Right ventricle myocardium inferior (tissue), 1 donor: ENCODE data around the gene IRF3. TPM values are rescaled to one million over a fixed set of nuclear protein-coding genes. Genes with fewer than 3 reads are reported as not detected.

Experiments used
- ATAC-seq: fragments of 200-7000 bp; cut with Tn5 transposase; one replicate; pipeline ENCODE4 v1.9.1; 2020; ENCODE audit warnings: mild to moderate bottlenecking, moderate library complexity
- DNase-seq: peaks from one replicate; pipeline ENCODE4 v3.0.0; 2021; ENCODE audit errors: missing footprints
- intact Hi-C: fragments of 100-400 bp; cut with DNase I; formaldehyde crosslinking; loops from one replicate; pipeline ENCODE4 v1.11.0; 2022
- total RNA-seq: library from RNA; stranded (reverse); fragmentation: NEBNext Ultra II Directional; extraction: Animal tissue kit (Norgen Biotek cat#: 25700); gene quantifications from one replicate; pipeline ENCODE4 v1.2.1, GENCODE V29; 2021
- donor health status: DM: no; HTN: yes; CAD: no; lungs with severe emphysema.

IRF3 gene
- total RNA-seq, 1 donor from 2014 or later = 36.4 TPM

GRCh38 chr19:49654581-49654980, 11.1 kb downstream of the IRF3 start:
- intact Hi-C loops = no loop called here
- ATAC-seq = no peak
- peak; percentile 31 for DNase-seq

- peak; percentile 21 for DNase-seq
Observed at GRCh38 chr19:49653466-49653806, 12.2 kb downstream of the IRF3 start.

GRCh38 chr19:49652551-49653465, 12.8 kb downstream of the IRF3 start:
- ATAC-seq = no peak
- peak; percentile 21 for DNase-seq
- intact Hi-C loops = no loop called here

More at GRCh38 chr19:49653466-49653806, 12.2 kb downstream of the IRF3 start:
- ATAC-seq = peak; percentile 9
- intact Hi-C loops = no loop called here

GRCh38 chr19:49651820-49652550, 13.7 kb downstream of the IRF3 start:
- DNase-seq = no peak
- no peak for ATAC-seq

GRCh38 chr19:49651029-49651819, 14.4 kb downstream of the IRF3 start:
- no peak for DNase-seq
- intact Hi-C loops = no loop called here
- no peak for ATAC-seq

More at GRCh38 chr19:49651820-49652550, 13.7 kb downstream of the IRF3 start:
- intact Hi-C loops = no loop called here

GRCh38 chr19:49646586-49646985, 19.1 kb downstream of the IRF3 start:
- intact Hi-C loops = no loop called here
- DNase-seq (no peak), ATAC-seq (no peak)

GRCh38 chr19:49645995-49646394, 19.7 kb downstream of the IRF3 start:
- DNase-seq (no peak), ATAC-seq (no peak)
- intact Hi-C loops = no loop called here

- ATAC-seq (no peak), DNase-seq (peak; percentile 9)
- intact Hi-C loops = no loop called here
Observed at GRCh38 chr19:49645592-49645991, 20.1 kb downstream of the IRF3 start.

GRCh38 chr19:49643466-49643865, 22.2 kb downstream of the IRF3 start:
- no peak for DNase-seq
- ATAC-seq = no peak
- intact Hi-C loops = loop anchor here (5.0 kb wide), 1 partner anchor 191 kb away; the partner anchor contains the start of genes ALDH16A1 and PIH1D1

- intact Hi-C loops = loop anchor here (5.0 kb wide), 1 partner anchor 190 kb away; the partner anchor contains the start of genes ALDH16A1 and PIH1D1
Observed at GRCh38 chr19:49642492-49643035, 23.1 kb downstream of the IRF3 start.

GRCh38 chr19:49641688-49642491, 23.8 kb downstream of the IRF3 start, which contains the start of gene SCAF1:
Gene SCAF1, plus strand, starts transcription at chr19:49642209. Its CDS starts 2,818 bp downstream, at chr19:49645027.
- peak; percentile 84 for ATAC-seq
- intact Hi-C loops = loop anchor here (2.0 to 5.0 kb wide), 3 partner anchors 35 to 190 kb away; partner anchors contain the start of genes ALDH16A1, PIH1D1, PRMT1 and PRR12
- peak; percentile 100 for DNase-seq

More at GRCh38 chr19:49642492-49643035, 23.1 kb downstream of the IRF3 start:
- DNase-seq = no peak
- ATAC-seq = no peak

- peak; percentile 100 for DNase-seq
- ATAC-seq = peak; percentile 79
- intact Hi-C loops = loop anchor here (2.0 to 5.0 kb wide), 3 partner anchors 36 to 188 kb away; partner anchors contain the start of genes ALDH16A1, PIH1D1, PRMT1 and PRR12
Observed at GRCh38 chr19:49640113-49640898, 25.4 kb downstream of the IRF3 start, which contains the start of gene RRAS. Gene RRAS, minus strand, starts transcription at chr19:49640143. Its CDS starts 45 bp downstream, at chr19:49640098.

- DNase-seq = no peak
- intact Hi-C loops = loop anchor here (2.0 to 5.0 kb wide), 3 partner anchors 37 to 187 kb away; partner anchors contain the start of genes ALDH16A1, PIH1D1, PRMT1 and PRR12
- ATAC-seq = no peak
Observed at GRCh38 chr19:49639401-49640112, 26.1 kb downstream of the IRF3 start.

- ATAC-seq (peak; percentile 13), DNase-seq (peak; percentile 94)
- intact Hi-C loops = no loop called here
Observed at GRCh38 chr19:49637821-49638738, 27.6 kb downstream of the IRF3 start.
